ENCODE measurements around the gene CAMTA1. TPM values are rescaled to one million over a fixed set of nuclear protein-coding genes. Genes with fewer than 3 reads are reported as not detected.

Gene CAMTA1
- total and polyA plus RNA-seq, 2 experiments from 2014 or later, result 213 to 341 TPM

- no peak for TF ChIP-seq CTCF (IDR thresholded peaks at IDR 0.05; ENCODE audit: low read depth, low read length)
- H3K4me3 ChIP-seq, result no peak overlapping the region
These were observed 782.8 kb downstream of the CAMTA1 start for GRCh38 chr1:7568053-7568452.

GRCh38 chr1:7568901-7569524 lies 783.8 kb downstream of the CAMTA1 start:
- Histone ChIP-seq H3K9me3 (ENCODE audit: low read depth) (no peaks in the 10 kb centered on the region), H3K27ac (no peak overlapping the region), H3K4me3 (no peak overlapping the region), H3K4me1 (ENCODE audit: low read depth) (no peaks in the 10 kb centered on the region), H3K27me3 (no peaks in the 10 kb centered on the region), H3K36me3 (no peaks in the 10 kb centered on the region)
- TF ChIP-seq CTCF (IDR thresholded peaks at IDR 0.05; ENCODE audit: low read depth, low read length), result no peak
- DNase-seq (ENCODE audit: low read depth in 1 of 2, low spot score in 1 of 2), result no peak

More at GRCh38 chr1:7568053-7568452, 782.8 kb downstream of the CAMTA1 start:
- Histone ChIP-seq H3K27me3 (no peaks in the 10 kb centered on the region), H3K9me3 (ENCODE audit: low read depth) (no peaks in the 10 kb centered on the region), H3K27ac (no peak overlapping the region), H3K4me1 (ENCODE audit: low read depth) (no peaks in the 10 kb centered on the region), H3K36me3 (no peaks in the 10 kb centered on the region)
- no peak for DNase-seq (ENCODE audit: low read depth in 1 of 2, low spot score in 1 of 2)

GRCh38 chr1:7570311-7570710 lies 785.1 kb downstream of the CAMTA1 start:
- Histone ChIP-seq H3K27me3 (no peaks in the 10 kb centered on the region), H3K36me3 (no peaks in the 10 kb centered on the region), H3K9me3 (ENCODE audit: low read depth) (no peaks in the 10 kb centered on the region), H3K4me1 (ENCODE audit: low read depth) (peaks cover 3% of the 10 kb centered on the region), H3K4me3 (no peak overlapping the region), H3K27ac (no peak overlapping the region)
- TF ChIP-seq CTCF (IDR thresholded peaks at IDR 0.05; ENCODE audit: low read depth, low read length), result no peak
- no peak for DNase-seq (ENCODE audit: low read depth in 1 of 2, low spot score in 1 of 2)

GRCh38 chr1:7572654-7573152 lies 787.4 kb downstream of the CAMTA1 start:
- no peaks in the 10 kb centered on the region for H3K9me3 ChIP-seq (ENCODE audit: low read depth)
- no peak for TF ChIP-seq CTCF (IDR thresholded peaks at IDR 0.05; ENCODE audit: low read depth, low read length)
- H3K4me3 ChIP-seq, result no peak overlapping the region
- no peaks in the 10 kb centered on the region for H3K36me3 ChIP-seq
- H3K27me3 ChIP-seq, result no peaks in the 10 kb centered on the region
- peaks cover 3% of the 10 kb centered on the region for H3K4me1 ChIP-seq (ENCODE audit: low read depth)
- DNase-seq (ENCODE audit: low read depth in 1 of 2, low spot score in 1 of 2), result no peak
- no peak overlapping the region for H3K27ac ChIP-seq

- Histone ChIP-seq H3K9me3 (ENCODE audit: low read depth) (no peaks in the 10 kb centered on the region), H3K27ac (no peak overlapping the region), H3K27me3 (no peaks in the 10 kb centered on the region), H3K36me3 (no peaks in the 10 kb centered on the region), H3K4me3 (no peak overlapping the region), H3K4me1 (ENCODE audit: low read depth) (peaks cover 3% of the 10 kb centered on the region)
- no peak for DNase-seq (ENCODE audit: low read depth in 1 of 2, low spot score in 1 of 2)
- no peak for TF ChIP-seq CTCF (IDR thresholded peaks at IDR 0.05; ENCODE audit: low read depth, low read length)
These were observed 788.2 kb downstream of the CAMTA1 start for GRCh38 chr1:7573481-7573880.

Data from cardiac muscle cell (in vitro differentiated cells and primary cell).